ENCODE measurements around the gene ZCCHC14. TPM values are rescaled to one million over a fixed set of nuclear protein-coding genes. Genes with fewer than 3 reads are reported as not detected.
"Not testable (repeated sequence)": the region's sequence is repeated elsewhere in the genome, so short reads cannot be mapped to it uniquely, and the experiment has no call there.

Gene ZCCHC14
- total and polyA plus RNA-seq, 4 donors = 7.4 to 31.1 (median 19.3) TPM

DNA sequence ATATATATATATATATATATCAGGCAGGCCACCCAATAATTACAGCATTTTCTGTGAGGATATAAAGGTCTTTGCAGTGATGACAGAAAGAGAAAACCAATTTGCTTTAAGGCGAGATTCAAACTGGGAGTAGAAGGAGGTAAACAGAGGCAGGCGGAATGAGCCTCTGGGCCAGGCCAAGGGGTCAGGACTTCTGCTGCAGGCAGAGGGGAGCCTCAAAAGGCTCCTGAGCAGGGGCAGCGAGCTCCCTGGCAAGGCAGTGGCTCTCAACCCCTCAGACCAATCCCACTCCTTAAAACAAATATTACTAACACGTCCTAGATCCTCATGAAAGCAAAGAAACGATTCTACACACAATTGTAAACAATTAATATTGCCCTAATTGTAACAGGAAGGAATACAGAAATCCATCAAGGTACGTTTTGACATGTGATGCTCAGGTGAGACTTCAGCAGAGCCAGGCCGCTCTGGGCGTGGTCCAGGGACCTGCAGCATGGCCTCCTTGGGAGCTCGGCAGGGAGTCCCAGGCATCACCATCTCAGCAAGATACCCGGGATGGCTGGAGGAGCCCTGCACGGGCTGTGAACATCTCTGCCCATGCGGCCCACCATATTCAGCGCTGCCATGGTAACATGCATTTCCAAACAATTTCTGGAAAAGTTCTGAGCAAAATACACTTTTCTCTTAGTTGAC is 127.7 kb downstream of the ZCCHC14 start:
- Histone ChIP-seq H3K9me3 (ENCODE audit: control insufficient read depth in 4 of 4, insufficient read depth in 3 of 4, low read length in 3 of 4) (peaks cover 0 to 2% (median 0%) of the 10 kb centered on the region in 4 donors), H3K4me3 (no peak overlapping the region), H3K9ac (ENCODE audit: insufficient read depth in 1 of 2, low read length in 2 of 2) (no peak overlapping the region), H3K36me3 (ENCODE audit: control insufficient read depth in 4 of 4, insufficient read depth in 4 of 4, low read length in 4 of 4) (peaks cover 0 to 11% (median 7%) of the 10 kb centered on the region in 4 donors), H3K4me1 (ENCODE audit: control insufficient read depth in 5 of 5, insufficient read depth in 5 of 5, low read length in 5 of 5) (peaks cover 2 to 26% (median 9%) of the 10 kb centered on the region in 5 donors), H3K27ac (ENCODE audit: low read depth in 1 of 2, low read length in 1 of 2) (no peak overlapping the region), H3K27me3 (ENCODE audit: control insufficient read depth in 3 of 3, insufficient read depth in 3 of 3, low read length in 2 of 3) (no peaks in the 10 kb centered on the region)
- WGBS, 2 donors = 87 to 92% methylated on average over 13 of the region's 13 CpGs
- DNase-seq = no peak
- ATAC-seq (ENCODE audit: insufficient read depth, low FRiP score) = no peak
- TF ChIP-seq, protein P1, sequence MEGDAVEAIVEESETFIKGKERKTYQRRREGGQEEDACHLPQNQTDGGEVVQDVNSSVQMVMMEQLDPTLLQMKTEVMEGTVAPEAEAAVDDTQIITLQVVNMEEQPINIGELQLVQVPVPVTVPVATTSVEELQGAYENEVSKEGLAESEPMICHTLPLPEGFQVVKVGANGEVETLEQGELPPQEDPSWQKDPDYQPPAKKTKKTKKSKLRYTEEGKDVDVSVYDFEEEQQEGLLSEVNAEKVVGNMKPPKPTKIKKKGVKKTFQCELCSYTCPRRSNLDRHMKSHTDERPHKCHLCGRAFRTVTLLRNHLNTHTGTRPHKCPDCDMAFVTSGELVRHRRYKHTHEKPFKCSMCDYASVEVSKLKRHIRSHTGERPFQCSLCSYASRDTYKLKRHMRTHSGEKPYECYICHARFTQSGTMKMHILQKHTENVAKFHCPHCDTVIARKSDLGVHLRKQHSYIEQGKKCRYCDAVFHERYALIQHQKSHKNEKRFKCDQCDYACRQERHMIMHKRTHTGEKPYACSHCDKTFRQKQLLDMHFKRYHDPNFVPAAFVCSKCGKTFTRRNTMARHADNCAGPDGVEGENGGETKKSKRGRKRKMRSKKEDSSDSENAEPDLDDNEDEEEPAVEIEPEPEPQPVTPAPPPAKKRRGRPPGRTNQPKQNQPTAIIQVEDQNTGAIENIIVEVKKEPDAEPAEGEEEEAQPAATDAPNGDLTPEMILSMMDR (IDR thresholded peaks at IDR 0.05; ENCODE audit: control extremely low read depth, extremely low read depth) = no peak

- 52 to 70% methylated on average over 17 of the region's 17 CpGs for WGBS, 2 donors
- no peaks in the 10 kb centered on the region for H3K27me3 ChIP-seq (ENCODE audit: control insufficient read depth in 3 of 3, insufficient read depth in 3 of 3, low read length in 2 of 3)
- peak; percentile 59 to 86 (median 75) for DNase-seq
- peak overlapping the region; percentile 43 to 71 for H3K27ac ChIP-seq (ENCODE audit: low read depth in 1 of 2, low read length in 1 of 2)
- TF ChIP-seq, protein P1 (IDR thresholded peaks at IDR 0.05; ENCODE audit: control extremely low read depth, extremely low read depth) = no peak
- peaks cover 11 to 20% (median 16%) of the 10 kb centered on the region in 4 donors for H3K36me3 ChIP-seq (ENCODE audit: control insufficient read depth in 4 of 4, insufficient read depth in 4 of 4, low read length in 4 of 4)
- ATAC-seq (ENCODE audit: insufficient read depth, low FRiP score) = no peak
- no peak overlapping the region for H3K9ac ChIP-seq (ENCODE audit: insufficient read depth in 1 of 2, low read length in 2 of 2)
- peaks cover 0 to 2% (median 0%) of the 10 kb centered on the region in 4 donors for H3K9me3 ChIP-seq (ENCODE audit: control insufficient read depth in 4 of 4, insufficient read depth in 3 of 4, low read length in 3 of 4)
- H3K4me1 ChIP-seq (ENCODE audit: control insufficient read depth in 5 of 5, insufficient read depth in 5 of 5, low read length in 5 of 5) = peaks cover 2 to 21% (median 9%) of the 10 kb centered on the region in 5 donors
- no peak overlapping the region for H3K4me3 ChIP-seq
These were observed 128.9 kb downstream of the ZCCHC14 start for GRCh38 chr16:87363771-87364455.

- H3K27me3 ChIP-seq (ENCODE audit: control insufficient read depth in 3 of 3, insufficient read depth in 3 of 3, low read length in 2 of 3); H3K9me3 ChIP-seq (ENCODE audit: control insufficient read depth in 4 of 4, insufficient read depth in 3 of 4, low read length in 3 of 4); ATAC-seq (ENCODE audit: insufficient read depth, low FRiP score); DNase-seq; H3K9ac ChIP-seq (ENCODE audit: insufficient read depth in 1 of 2, low read length in 2 of 2); H3K27ac ChIP-seq (ENCODE audit: low read depth in 1 of 2, low read length in 1 of 2); H3K4me3 ChIP-seq: not testable (repeated sequence)
- 91 to 94% methylated on average over 13 of the region's 13 CpGs for WGBS, 2 donors
- Histone ChIP-seq H3K36me3 (ENCODE audit: control insufficient read depth in 4 of 4, insufficient read depth in 4 of 4, low read length in 4 of 4) (peaks cover 12 to 26% (median 20%) of the 10 kb centered on the region in 4 donors), H3K4me1 (ENCODE audit: control insufficient read depth in 5 of 5, insufficient read depth in 5 of 5, low read length in 5 of 5) (peaks cover 2 to 16% (median 9%) of the 10 kb centered on the region in 5 donors)
These were observed 129.8 kb downstream of the ZCCHC14 start for GRCh38 chr16:87362828-87363559.

All from lung (tissue), 12 donors.